Measurements from ENCODE around the gene FPGT. TPM values are rescaled to one million over a fixed set of nuclear protein-coding genes. Genes with fewer than 3 reads are reported as not detected.

FPGT gene
- total RNA-seq, 1 experiment from 2014 or later: 9.6 TPM

Other genes starting within 250 kb of the FPGT start
- gene LRRIQ3, start 66 bp upstream of the FPGT start, total RNA-seq (2022): 0.63 and 0.86 TPM in 2 replicates
- gene TNNI3K, start 37.1 kb downstream of the FPGT start, total RNA-seq (2022): 1.1 TPM in 1 of 2 replicates, not detected in the other

All from MCF 10A (cell line).